ENCODE data around the gene SNRNP25.

The SNRNP25 gene

GRCh38 chr16:100989-101388 lies 47.4 kb downstream of the SNRNP25 start:
- in situ Hi-C loops (cut with MboI; ENCODE audit: low sequenced_read_pairs), result no loop called here

DNA sequence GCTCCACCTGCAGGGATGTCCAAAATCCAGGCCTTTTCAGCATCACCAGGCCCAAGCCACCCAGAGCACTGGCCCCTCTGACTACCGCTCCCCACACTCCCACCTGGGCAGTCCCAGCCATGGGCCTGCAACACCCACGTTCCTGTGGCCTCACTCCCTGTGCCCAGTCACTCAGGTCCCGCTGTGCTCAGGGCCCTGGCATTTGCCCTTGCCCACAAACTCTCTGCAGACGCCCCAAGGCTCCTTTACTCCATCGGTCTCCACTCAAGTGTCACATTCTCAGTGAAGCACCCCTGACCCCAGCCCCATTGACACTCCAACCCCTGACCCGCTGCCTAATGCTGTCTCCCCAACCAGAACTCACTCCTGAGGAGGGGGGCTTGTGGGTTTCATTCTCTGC lies 48.0 kb downstream of the SNRNP25 start:
- in situ Hi-C loops (cut with MboI; ENCODE audit: low sequenced_read_pairs), result no loop called here

GRCh38 chr16:102060-102855 lies 48.6 kb downstream of the SNRNP25 start:
- in situ Hi-C loops (cut with MboI; ENCODE audit: low sequenced_read_pairs), result no loop called here

DNA sequence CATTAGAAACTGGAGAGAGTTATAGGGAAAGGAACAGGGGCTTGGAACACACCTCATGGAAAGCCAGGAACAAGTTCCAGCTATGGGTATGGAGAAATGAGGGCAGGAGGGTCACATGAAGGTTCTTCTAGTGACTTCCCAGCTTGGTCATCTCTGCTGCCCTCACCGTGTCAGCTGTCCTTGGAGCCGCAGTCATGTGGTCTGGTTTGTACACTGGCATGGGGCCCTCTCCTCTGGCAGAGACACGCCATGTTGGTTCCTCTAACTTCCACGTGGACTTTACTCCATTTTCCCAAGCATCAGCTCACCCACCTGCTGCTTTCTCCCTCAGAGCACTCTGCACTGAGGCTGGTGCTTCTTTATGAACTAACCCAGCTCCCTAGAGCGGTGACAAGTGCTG lies 50.7 kb downstream of the SNRNP25 start:
- in situ Hi-C loops (cut with MboI; ENCODE audit: low sequenced_read_pairs), result no loop called here

GRCh38 chr16:104928-105327 lies 51.3 kb downstream of the SNRNP25 start:
- in situ Hi-C loops (cut with MboI; ENCODE audit: low sequenced_read_pairs), result no loop called here

DNA sequence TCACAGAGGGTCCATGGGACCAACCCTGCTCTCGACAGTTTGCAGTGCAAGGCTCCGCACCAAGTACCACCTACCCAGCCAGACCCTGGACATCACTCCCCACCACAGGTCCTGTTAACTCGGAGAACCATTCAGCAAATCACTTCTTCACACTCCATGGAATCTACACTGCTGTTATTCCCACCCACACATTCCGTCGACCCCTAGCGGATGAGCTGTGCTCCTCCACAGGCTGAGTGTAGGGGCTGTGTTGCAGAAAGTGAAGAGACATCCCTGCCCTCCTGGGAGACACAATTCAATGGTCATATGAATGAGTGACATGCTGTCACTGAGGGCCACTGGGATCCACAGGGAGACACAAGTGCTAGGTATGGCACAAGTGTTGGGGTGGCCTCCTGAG lies 51.9 kb downstream of the SNRNP25 start:
- in situ Hi-C loops (cut with MboI; ENCODE audit: low sequenced_read_pairs), result no loop called here

DNA sequence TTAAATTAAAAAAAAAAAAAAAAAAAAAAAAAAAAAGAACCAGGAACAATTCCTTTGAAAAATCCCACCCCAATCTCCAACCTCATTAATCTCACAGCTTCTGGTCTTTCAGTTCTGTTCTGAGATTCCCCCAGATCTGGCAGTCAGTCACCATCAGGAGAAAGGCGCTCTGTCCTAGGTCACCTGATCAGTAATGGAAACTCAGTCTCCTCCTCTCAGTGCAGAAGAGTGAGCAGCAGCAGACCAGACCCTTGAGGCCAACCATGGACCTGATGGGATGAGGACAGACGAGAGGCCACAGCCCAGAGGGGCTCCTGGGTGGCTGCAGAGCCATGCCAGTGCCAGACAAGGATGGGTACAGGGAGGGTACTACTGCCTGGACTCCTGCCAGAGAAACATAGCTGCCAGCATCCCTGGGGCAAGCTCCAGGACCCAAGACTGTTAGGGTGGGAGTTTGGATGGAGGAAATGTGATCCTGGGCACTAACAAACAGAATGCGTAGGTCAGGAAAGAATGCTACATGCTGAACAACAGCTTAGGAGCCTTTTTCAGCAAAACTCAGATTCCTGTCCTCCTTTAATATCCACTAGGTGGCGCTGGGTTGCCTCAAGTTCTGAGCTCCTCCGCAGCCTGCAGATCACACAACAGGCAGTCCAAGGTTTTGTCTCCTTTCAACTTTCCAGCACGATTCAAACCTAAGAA lies 53.1 kb downstream of the SNRNP25 start:
- in situ Hi-C loops (cut with MboI; ENCODE audit: low sequenced_read_pairs), result no loop called here

Data from HL-60/S4 treated with retinoic acid at 250 ng/mL for 4 days and 3 days (cell line).